GM18907 (cell line): ENCODE measurements around the gene ZSCAN5B.
"Not testable (repeated sequence)": the region's sequence is repeated elsewhere in the genome, so short reads cannot be mapped to it uniquely, and the experiment has no call there.

ENCODE experiments used
- ATAC-seq: cut with Tn5 transposase; IDR thresholded peaks from one replicate; pipeline ENCODE4 v1.9.1; 2021; ENCODE audit warnings: mild to moderate bottlenecking, moderate library complexity; ENCODE audit not compliant: unreplicated experiment

Gene ZSCAN5B

DNA sequence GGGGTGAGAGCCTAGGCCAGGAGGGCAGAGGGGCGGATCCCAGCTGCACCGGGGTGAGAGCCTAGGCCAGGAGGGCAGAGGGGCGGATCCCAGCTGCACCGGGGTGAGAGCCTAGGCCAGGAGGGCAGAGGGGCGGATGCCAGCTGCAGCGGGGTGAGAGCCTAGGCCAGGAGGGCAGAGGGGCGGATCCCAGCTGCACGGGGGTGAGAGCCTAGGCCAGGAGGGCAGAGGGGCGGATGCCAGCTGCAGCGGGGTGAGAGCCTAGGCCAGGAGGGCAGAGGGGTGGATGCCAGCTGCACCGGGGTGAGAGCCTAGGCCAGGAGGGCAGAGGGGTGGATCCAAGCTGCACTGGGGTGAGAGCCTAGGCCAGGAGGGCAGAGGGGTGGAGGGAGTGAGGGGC, 21.3 kb downstream of the ZSCAN5B start:
- ATAC-seq = not testable (repeated sequence)

DNA sequence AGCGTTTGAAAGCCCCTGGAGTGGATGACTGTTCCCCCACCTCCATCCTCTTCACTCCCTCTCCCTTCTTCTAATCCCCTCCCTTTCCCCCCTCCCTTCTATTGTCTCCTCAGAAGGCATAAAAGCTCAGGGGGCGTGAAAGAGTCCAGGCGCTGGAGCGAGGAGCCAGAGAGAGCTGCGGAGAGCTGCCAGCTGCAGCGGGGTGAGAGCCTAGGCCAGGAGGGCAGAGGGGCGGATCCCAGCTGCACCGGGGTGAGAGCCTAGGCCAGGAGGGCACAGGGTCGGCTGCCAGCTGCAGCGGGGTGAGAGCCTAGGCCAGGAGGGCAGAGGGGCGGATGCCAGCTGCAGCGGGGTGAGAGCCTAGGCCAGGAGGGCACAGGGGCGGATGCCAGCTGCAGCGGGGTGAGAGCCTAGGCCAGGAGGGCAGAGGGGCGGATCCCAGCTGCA, 21.7 kb downstream of the ZSCAN5B start, which contains the start of gene GALP:
Gene GALP, plus strand, starts transcription at position 148 of the 447 bp plus-strand sequence. CDS start 1,101 bp downstream, outside the sequence.
- ATAC-seq = not testable (repeated sequence)

DNA sequence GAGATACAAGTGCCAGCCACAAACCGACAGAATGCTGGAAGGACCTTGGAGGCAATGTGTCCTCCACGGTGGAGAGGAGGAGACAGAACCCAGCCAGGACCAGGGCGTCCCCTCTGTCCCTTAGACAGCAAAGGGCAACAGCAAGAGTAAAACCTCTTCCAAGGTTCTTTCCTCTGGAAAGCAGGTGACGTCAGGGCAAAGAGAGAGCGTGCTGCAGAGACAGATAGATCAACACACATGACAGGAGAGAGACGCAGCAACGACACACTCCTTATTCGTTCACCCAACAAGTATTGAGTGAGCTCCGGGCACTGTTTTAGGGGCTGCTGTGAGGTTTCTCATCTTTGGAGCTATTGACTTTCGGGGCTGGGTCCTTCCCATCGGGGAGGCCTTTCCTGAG, 23.0 kb downstream of the ZSCAN5B start:
- ATAC-seq = no peak

DNA sequence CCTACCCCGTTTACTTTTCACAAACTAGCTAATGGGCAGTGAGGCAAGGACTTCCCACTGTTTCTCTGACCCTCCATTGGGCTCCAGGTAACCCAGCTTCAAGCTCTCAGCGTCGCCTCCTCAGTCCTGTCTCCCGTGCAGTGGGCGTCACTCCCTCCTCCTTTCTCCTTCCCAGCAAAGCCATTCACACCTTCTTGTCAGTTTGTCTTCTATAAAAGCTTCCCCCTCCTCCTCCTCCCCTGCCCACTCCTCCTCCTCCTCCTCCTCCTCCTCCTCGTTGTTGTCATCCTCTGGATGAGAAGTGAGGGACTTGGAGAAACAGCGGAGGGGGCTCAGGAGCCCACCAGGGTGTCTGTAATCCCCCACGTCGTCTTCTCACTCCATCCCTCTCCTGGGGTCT, 23.5 kb downstream of the ZSCAN5B start:
- no peak for ATAC-seq

DNA sequence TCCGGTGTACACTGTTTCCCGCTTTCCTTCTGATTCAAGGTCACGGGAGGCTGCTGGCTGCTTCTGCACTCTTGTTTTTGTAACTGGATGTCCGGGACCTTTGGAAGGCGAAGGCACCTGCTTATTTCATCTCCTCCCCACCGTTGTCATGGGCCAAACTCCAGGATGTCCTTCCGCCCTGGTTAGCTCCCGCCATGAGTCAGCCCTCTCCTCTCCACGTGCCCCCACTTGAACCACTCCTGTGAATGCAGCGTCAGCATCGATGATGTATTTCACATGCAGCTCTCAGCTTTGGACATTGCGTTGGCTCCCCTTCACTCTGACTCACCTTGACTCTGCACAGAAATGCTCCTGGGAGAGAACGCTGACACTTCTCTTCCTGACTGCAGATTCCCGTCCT, 27.3 kb downstream of the ZSCAN5B start:
- no peak for ATAC-seq

DNA sequence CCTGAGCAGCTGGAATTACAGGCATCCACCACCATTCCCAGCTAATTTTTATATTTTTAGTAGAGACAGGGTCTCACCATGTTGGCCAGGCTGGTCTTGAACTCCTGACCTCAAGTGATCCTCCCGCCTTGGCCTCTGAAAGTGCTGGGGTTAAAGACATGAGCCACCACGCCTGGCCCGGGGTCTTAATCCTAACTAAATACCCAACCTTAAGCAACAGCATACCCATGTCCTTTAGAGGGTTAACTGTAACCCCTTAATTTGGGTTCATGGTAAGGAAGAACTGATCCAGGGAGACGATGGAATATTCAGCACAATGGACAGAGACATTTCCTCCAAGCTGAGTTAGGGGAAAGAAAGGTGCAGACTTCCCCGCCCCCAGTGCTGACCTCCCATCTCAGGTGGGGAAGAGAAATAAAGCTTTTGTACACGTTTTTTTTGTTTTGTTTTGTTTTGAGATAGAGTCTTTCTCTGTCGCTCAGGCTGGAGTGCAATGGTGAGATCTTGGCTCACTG, 30.5 kb downstream of the ZSCAN5B start:
- ATAC-seq = no peak

DNA sequence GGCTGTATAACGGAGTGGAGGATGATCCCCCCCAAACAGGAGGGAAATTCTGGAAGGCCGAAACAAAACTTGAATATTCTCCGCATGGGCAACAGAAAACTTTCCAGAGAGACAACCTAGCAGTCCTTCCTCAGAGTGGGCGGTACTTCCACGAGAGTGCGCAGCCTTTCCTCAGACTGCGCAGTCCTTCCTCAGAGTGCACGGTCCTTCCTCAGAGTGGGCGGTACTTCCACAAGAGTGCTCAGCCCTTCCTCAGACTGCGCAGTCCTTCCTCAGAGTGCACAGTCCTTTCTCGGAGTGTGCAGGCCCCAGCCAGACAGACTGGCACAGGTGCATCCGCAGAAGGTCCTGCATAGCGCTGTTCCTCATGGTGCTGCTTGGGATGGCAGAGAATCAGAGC, 34.5 kb downstream of the ZSCAN5B start:
- no peak for ATAC-seq

DNA sequence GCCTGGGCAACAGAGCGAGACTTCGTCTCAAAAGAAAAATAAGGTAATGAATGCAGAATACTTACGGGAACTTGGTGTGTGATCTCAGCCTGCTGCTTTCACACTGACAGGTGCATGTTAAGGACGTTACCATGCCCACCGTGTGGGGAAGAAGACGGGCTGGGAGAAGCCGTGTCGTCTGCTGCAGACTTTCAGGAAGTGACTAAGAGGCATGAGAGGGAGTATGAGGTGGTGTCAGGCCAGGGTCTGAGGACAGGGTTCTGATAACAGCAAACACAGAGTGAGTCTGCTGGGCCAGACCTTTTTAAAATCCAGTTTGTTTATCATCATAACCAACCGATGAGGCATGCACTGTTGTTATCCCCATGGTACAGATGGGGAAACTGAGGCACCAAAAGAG, 35.3 kb downstream of the ZSCAN5B start:
- ATAC-seq = no peak

DNA sequence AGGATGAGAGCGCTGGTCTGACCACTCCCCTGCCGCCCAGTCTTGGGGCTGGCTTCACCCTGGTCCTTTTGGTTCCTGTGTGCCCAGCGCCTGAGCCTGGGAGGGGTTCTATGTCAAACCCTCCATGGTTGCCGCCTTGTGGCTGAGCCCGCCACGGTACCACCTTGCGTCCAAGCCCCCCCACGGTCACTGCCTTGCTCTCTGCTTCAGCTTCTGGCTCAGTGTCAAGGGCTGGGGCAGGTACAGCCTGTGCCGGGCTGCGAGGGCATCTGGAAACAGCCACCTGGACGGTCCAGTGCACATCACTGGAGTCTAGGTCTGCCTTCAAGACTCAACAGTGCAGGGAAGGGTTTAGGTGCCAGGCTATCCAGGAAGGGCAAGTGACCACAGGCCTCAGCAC, 36.0 kb downstream of the ZSCAN5B start:
- no peak for ATAC-seq

DNA sequence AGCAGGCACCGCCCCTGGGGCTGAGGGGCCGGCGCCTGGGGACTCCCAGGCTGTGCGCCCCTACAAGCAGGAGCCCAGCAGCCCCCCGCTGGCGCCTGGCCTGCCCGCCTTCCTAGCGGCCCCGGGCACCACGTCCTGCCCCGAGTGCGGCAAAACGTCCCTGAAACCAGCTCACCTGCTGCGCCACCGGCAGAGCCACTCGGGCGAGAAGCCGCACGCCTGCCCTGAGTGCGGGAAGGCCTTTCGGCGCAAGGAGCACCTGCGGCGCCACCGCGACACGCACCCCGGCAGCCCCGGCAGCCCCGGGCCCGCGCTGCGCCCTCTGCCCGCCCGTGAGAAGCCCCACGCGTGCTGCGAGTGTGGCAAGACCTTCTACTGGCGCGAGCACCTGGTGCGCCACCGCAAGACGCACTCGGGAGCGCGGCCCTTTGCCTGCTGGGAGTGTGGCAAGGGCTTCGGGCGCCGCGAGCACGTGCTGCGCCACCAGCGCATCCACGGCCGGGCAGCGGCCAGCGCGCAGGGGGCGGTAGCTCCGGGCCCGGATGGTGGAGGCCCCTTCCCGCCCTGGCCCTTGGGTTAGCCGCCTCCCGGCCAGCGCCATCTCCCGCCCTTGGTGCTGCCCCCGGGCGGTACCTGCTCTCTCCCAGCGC, 37.8 kb downstream of the ZSCAN5B start:
- ATAC-seq = no peak

DNA sequence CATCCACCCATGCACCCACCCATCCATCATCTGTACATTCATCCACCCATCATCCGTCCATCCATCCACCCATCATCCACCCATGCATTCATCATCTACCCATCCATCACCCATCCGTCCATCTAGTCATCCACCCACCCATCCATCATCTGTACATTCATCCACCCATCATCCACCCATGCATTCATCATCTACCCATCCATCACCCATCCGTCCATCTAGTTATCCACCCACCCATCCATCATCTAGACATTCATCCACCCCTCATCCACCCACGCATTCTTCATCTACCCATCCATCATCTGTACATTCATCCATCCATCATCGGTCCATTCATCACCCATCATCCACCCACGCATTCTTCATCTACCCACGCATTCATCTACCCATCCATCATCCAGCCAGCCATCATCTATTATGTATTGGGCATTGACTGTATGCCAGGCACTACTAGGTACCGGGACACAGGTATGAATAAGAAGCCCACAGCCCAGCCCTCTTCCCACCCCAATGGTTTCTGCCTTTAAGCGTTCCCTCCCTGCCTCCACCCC, 38.5 kb downstream of the ZSCAN5B start:
- no peak for ATAC-seq

DNA sequence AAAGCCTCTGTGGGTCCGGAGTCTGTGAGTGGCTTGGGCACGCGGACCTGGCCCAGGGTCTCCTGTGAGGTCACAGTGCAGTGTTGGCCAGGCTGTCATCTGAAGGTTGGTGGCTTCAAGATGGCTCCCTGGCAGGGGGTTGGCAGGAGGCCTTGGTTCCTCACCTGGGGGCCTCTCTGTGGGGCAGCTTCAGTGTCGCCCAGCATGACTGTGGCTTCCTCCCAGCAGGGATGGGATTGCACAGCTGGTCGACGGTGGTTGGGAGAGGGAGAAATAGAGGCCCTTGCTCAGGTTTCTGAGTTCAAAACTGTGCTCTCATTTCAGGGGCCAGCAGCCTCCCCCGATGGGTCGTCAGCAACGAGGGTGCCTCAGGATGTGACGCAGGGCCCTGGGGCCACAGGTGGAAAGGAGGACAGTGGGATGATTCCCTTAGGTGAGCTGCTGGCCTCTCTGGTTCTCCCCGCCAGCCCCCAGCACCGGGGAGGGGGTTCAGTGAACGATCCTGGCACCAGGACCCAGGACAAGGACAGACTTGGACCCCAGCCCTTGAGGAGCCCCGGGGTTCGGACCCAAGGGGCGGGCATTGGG, 39.3 kb downstream of the ZSCAN5B start:
- ATAC-seq = no peak

DNA sequence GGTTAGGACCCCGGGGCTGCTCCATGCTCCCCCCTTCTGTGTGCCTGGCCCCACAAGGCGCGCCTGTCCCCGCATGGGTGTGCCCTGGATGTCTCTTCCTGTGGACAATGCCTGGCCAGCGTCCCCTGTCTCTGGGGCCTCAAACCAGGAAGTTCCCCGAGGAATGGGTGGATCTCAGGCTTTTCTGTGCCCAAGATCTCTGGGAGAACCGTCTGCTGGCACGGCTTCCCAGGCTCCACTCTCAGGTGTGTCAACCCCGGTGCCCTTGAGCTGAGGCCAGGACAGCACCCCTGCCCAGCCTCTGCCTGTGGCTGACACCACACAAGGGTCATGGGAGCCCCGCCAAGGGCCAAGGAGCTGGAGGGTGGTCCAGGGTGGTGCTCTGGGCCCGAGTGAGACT, 40.8 kb downstream of the ZSCAN5B start:
- no peak for ATAC-seq

DNA sequence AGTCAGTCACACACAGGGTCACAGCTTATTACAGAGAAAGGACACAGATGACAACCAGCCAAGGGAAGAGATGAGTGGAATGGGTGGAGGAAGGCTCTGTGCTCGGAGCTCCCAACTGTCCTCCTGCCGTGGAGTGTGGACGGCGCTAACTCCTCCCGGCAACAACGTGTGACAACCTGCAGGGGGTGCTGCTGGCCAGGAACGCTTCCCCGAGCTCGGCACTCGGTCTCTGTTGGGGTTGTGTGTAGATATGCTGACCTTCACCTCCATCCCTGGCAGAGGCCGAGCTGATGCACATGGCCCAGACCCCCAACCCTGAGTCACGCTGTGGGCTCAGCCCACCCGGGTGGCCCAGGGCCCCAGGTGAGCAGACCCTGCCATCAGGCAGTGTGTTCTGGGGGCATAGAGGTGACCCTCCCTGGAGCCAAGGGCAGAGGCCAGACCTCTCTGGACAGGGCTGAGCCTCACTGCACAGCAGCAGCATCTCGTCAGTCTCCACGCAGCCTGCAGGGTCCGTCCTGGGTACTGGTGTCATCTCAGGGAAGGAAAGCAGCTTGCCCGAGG, 42.4 kb downstream of the ZSCAN5B start:
- no peak for ATAC-seq

DNA sequence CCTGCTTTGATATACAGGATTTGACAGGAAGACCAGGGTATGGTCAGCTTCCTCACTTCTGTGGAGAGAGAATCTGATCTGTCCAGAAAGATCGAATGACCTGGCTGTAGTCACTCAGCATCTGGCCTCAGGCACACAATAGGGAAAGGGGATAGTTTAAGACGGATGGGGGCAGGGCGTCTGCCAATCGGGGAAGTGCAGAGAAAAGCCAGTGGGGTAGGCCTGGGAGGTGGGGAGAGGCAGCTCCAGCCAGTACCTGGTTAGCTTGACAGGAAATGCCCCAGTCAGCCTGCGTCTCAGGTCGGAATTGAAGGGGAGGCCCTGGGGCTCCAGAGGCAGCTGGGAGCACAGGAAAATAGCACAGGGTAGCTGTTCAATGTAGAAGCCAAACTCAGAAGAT, 44.1 kb downstream of the ZSCAN5B start:
- no peak for ATAC-seq

DNA sequence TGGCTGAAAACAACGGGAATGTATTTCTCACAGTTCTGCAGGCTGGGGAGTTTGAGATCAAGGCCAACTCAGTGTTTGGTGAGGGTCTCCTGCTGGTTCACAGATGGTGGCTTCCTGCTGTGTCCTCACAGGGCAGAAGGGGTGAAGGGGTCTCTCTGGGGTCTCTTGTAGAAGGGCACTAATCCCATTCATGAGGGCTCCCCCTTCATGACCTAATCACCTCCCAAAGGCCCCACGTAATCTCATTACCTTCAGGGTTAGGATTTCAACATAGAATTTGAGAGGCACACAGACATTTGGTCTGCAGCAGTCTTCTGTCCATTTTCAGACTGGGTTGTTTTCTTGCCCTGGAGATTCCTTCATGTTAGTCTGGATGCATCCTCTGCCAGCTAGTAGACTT, 44.9 kb downstream of the ZSCAN5B start:
- no peak for ATAC-seq

DNA sequence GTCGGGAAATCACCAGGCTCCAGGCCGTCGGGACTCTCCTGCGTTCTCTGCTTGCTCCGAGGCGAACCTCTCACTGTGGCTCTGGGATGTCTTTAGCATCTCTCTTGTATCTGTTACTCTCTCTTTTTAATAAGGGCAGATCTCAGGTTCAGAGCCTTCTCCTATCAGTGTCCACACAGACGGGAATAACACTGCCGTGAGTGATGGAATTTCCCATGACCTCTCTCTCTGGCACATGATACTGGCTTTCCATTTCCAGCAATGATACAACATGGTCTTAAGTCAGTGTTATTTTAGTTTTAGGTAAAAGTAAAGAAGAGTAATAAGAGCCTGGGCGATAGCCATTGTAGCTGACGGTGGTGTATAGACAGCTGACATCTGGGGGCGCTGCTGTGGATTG, 47.2 kb downstream of the ZSCAN5B start:
- no peak for ATAC-seq

DNA sequence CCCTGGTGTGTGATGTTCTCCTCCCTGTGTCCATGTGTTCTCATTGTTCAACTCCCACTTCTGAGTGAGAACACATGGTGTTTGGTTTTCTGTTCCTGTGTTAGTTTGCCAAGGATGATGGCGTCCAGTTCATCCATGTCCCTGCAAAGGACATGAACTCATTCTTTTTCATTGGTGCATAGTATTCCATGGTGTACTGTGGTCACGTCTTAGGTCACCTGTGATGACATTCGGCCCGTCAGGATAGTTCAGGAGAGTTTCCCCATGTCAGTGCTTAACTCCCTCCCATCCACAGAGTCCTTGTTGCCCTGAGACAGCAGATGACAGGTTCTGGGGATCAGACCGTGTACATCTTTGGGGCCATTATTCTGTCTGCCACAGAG, 47.9 kb downstream of the ZSCAN5B start:
- ATAC-seq = no peak

DNA sequence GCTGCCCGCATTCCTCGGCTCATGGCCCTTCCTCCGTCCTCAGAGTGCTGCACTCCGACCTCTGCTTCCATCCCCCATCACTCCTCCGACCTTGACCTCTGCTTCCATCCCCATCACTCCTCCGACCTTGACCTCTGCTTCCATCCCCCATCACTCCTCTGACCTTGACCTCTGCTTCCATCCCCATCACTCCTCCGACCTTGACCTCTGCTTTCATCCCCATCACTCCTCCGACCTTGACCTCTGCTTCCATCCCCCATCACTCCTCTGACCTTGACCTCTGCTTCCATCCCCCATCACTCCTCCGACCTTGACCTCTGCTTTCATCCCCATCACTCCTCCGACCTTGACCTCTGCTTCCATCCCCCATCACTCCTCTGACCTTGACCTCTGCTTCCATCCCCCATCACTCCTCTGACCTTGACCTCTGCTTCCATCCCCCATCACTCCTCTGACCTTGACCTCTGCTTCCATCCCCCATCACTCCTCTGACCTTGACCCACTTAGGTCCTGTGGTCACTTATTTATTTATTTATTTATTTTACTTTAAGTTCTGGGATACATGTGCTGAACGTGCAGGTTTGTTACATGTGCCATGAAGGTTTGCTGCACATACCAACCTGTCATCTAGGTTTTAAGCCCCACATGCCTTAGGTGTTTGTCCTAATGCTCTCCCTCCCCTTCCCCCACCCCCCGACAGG, 48.5 kb downstream of the ZSCAN5B start:
- not testable (repeated sequence) for ATAC-seq

DNA sequence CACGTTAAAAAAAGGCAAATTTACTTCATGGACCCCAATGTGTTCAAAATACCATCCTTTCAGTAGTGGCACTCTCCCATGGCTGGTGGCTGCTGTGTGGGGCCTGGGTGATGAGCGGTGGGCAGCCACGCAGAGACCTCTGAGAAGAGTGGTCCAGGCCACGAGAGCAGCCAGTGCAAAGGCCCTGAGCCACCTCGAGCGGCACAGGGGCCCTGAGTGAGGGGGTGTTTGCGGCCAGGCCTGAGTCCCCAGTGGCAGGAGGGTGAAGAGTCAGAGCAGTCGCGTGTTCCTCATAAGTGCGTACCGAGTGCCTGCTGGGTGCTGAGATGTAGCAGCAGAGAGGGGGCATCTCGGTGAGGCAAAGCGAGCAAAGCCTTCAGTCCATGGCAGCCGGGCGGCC, 49.5 kb downstream of the ZSCAN5B start:
- ATAC-seq = no peak

DNA sequence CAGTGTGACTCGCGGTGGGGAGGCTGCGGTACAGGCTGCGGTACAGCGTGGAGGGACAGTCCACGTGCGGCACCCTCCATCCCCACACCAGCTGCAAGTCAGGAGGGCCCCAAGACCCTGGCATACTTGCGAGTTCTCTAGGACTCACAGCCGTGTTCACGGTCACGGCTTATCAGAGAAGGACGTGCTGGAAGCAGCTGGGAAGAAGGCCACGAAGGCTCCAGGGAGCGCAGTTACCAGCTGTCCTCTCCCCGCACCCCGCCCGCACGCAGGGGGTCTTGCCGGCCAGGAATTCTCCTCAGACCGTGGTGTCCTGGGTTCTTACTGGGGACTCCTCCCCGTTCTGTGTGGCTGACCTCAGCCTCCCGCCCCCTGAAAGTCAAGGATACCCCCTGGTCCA, 50.3 kb downstream of the ZSCAN5B start:
- ATAC-seq = no peak
